ENCODE results near the gene HOXD13.

DNA sequence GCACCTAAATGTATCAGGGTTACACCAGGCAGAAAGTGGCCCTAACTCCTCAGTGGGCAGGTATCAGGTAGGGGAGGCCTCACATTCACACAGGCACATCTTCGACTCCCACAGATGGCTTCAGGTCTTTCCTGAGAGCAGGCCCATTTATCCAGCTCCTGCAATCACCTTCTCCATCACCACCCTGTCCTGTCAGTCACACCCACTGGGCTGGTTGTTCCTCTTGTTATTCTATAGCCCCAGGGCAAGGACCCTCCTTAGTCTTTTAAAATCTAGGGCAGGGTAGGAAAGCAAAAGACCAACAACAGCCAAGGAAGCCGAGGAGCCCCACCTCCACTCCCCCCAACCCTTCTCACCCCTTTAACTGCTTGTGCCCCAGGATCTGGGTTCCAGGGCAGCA is 49.8 kb downstream of the HOXD13 start:
- TF ChIP-seq, protein P1, sequence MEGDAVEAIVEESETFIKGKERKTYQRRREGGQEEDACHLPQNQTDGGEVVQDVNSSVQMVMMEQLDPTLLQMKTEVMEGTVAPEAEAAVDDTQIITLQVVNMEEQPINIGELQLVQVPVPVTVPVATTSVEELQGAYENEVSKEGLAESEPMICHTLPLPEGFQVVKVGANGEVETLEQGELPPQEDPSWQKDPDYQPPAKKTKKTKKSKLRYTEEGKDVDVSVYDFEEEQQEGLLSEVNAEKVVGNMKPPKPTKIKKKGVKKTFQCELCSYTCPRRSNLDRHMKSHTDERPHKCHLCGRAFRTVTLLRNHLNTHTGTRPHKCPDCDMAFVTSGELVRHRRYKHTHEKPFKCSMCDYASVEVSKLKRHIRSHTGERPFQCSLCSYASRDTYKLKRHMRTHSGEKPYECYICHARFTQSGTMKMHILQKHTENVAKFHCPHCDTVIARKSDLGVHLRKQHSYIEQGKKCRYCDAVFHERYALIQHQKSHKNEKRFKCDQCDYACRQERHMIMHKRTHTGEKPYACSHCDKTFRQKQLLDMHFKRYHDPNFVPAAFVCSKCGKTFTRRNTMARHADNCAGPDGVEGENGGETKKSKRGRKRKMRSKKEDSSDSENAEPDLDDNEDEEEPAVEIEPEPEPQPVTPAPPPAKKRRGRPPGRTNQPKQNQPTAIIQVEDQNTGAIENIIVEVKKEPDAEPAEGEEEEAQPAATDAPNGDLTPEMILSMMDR (IDR thresholded peaks at IDR 0.05) = no peak
- no peak for TF ChIP-seq POLR2A (IDR thresholded peaks at IDR 0.05)
